Trophoblast cell (in vitro differentiated cells and primary cell): ENCODE measurements around the gene STRN.

Experiments
- DNase-seq, 2 donors: peaks; one replicate each; pipeline ENCODE4 v3.0.0-alpha.2; 2016
- H2AFZ ChIP-seq: 2 replicates; pipeline ENCODE4 v1.6.1; 2013; ENCODE audit warnings: low read length, moderate library complexity, mild to moderate bottlenecking; ENCODE audit not compliant: insufficient read depth, poor library complexity
- H2AK5ac ChIP-seq: 2 replicates; pipeline ENCODE4 v1.6.1; 2013; ENCODE audit warnings: mild to moderate bottlenecking, low read length
- H2BK120ac ChIP-seq: 2 replicates; pipeline ENCODE4 v1.6.1; 2013; ENCODE audit warnings: low read length, mild to moderate bottlenecking, moderate library complexity; ENCODE audit not compliant: insufficient read depth, poor library complexity
- H2BK12ac ChIP-seq: 2 replicates; pipeline ENCODE4 v1.6.1; 2013; ENCODE audit warnings: mild to moderate bottlenecking, low read length, moderate library complexity
- H2BK5ac ChIP-seq: 2 replicates; pipeline ENCODE4 v1.6.1; 2013; ENCODE audit warnings: low read length, low read depth, moderate library complexity, mild to moderate bottlenecking; ENCODE audit not compliant: poor library complexity
- H3K14ac ChIP-seq: 2 replicates; pipeline ENCODE4 v1.6.1; 2013; ENCODE audit warnings: mild to moderate bottlenecking, low read length
- H3K18ac ChIP-seq: 2 replicates; pipeline ENCODE4 v1.6.1; 2013; ENCODE audit warnings: mild to moderate bottlenecking, low read length
- H3K23ac ChIP-seq: 2 replicates; pipeline ENCODE4 v1.6.1; 2013; ENCODE audit warnings: low read length
- H3K27ac ChIP-seq: 2 replicates; pipeline ENCODE4 v1.5.1; 2013; ENCODE audit warnings: low read depth, mild to moderate bottlenecking, inconsistent platforms, low read length, moderate library complexity
- H3K27me3 ChIP-seq: 2 replicates; pipeline ENCODE4 v1.6.1; 2013; ENCODE audit warnings: inconsistent platforms, mild to moderate bottlenecking, low read length, moderate library complexity; ENCODE audit not compliant: insufficient read depth
- H3K36me3 ChIP-seq, 2 experiments: 1 replicate in 1 of 2; 2 replicates in 1 of 2; pipeline ENCODE4 v1.6.1; 2013; ENCODE audit warnings: low read length in 2 of 2, mild to moderate bottlenecking in 2 of 2, moderate library complexity in 1 of 2; ENCODE audit not compliant: insufficient read depth in 2 of 2, control insufficient read depth in 1 of 2
- H3K4ac ChIP-seq: 2 replicates; pipeline ENCODE4 v1.6.1; 2013; ENCODE audit warnings: low read depth, mild to moderate bottlenecking, low read length, moderate library complexity
- H3K4me1 ChIP-seq, 2 experiments: 1 replicate in 1 of 2; 2 replicates in 1 of 2; pipeline ENCODE4 v1.6.1; 2013; ENCODE audit warnings: low read length in 2 of 2, mild to moderate bottlenecking in 2 of 2, moderate library complexity in 1 of 2; ENCODE audit not compliant: insufficient read depth in 2 of 2, control insufficient read depth in 1 of 2
- H3K4me2 ChIP-seq: 2 replicates; pipeline ENCODE4 v1.6.1; 2013; ENCODE audit warnings: inconsistent platforms, mild to moderate bottlenecking, low read length, moderate library complexity
- H3K4me3 ChIP-seq: 2 replicates; pipeline ENCODE4 v1.5.1; 2013; ENCODE audit warnings: mild to moderate bottlenecking, low read depth, low read length, inconsistent platforms
- H3K79me1 ChIP-seq: one replicate; pipeline ENCODE4 v1.6.1; 2013; ENCODE audit warnings: low read length
- H3K79me2 ChIP-seq: 2 replicates; pipeline ENCODE4 v1.6.1; 2013; ENCODE audit warnings: low read length, mild to moderate bottlenecking; ENCODE audit not compliant: control insufficient read depth, insufficient read depth, poor library complexity
- H3K9ac ChIP-seq: 2 replicates; pipeline ENCODE4 v1.6.1; 2013; ENCODE audit warnings: mild to moderate bottlenecking, low read length
- H3K9me3 ChIP-seq: 2 replicates; pipeline ENCODE4 v1.6.1; 2013; ENCODE audit warnings: low read depth, mild to moderate bottlenecking, control low read depth, inconsistent platforms, low read length; ENCODE audit not compliant: insufficient read depth
- H4K12ac ChIP-seq: 2 replicates; pipeline ENCODE4 v1.6.1; 2013; ENCODE audit warnings: low read depth, mild to moderate bottlenecking, low read length, moderate library complexity
- H4K8ac ChIP-seq: 2 replicates; pipeline ENCODE4 v1.6.1; 2013; ENCODE audit warnings: low read depth, mild to moderate bottlenecking, low read length, moderate library complexity
- H4K91ac ChIP-seq: one replicate; pipeline ENCODE4 v1.6.1; 2013; ENCODE audit warnings: low read depth, mild to moderate bottlenecking, low read length, moderate library complexity
- whole genome bisulfite sequencing: extraction: QIAGEN DNeasy Blood & Tissue Kit; methylation state at CpG from one replicate; pipeline ENCODE4 v1.1.7; 2013; ENCODE audit warnings: missing lambda C conversion rate; ENCODE audit not compliant: insufficient read length, insufficient coverage; ENCODE audit errors: extremely low coverage; 5-methylcytosine and 5-hydroxymethylcytosine counted together

The STRN gene

DNA sequence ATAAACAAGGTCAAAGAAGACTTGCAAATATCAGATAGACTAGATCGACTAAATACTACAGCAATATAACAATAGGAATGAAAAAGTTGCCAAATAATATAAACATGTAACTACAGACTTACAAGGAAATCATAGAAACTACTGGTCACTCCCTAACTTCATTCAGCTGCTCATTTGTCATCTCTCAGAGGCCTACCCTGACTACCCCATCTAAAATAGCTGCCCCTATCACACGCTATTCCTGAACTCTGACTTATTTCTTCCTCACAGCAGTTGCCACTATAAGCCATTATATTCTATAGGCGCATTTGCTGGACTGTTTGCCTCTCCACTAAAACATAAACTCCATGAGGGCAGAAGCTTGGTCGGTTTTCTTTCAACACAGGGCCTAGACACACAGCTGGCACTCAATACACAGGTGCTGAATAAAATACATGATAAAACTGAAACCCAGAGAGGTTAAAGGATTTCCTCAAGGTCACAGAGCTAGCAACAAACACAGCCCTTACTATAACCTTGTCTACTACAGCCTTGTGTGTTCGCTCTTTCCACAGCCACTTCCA, 1.8 kb downstream of the STRN start:
- WGBS = no CpG with 5 or more reads among the region's 5 CpGs

DNA sequence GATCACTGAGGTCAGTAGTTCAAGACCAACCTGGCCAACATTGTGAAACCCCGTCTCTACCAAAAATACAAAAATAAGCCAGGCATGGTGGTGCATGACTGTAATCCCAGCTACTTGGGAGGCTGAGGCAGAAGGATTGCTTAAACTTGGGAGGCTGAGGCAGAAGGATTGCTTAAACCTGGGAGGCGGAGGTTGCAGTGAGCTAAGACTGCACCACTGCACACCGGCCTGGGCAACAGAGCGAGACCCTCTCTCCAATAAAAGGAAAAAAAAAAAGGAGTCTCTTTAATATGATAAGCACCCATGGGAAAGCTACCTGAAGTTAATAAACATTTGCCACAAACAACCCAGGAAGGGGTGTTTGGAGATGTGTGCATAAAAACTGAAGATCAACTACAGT, 2.6 kb downstream of the STRN start:
- Histone ChIP-seq H3K36me3 (no peaks in the 10 kb centered on the region), H3K4me3 (no peak overlapping the region), H3K18ac (peak overlapping the region; percentile 82), H3K79me1 (peaks cover 18% of the 10 kb centered on the region), H3K4ac (peak overlapping the region; percentile 56), H3K4me1 (peaks cover 10 to 12% of the 10 kb centered on the region in 2 experiments), H4K12ac (no peak overlapping the region), H3K14ac (no peak overlapping the region), H2AK5ac (no peak overlapping the region), H4K8ac (peak overlapping the region; percentile 63), H3K79me2 (peaks cover 19% of the 10 kb centered on the region), H4K91ac (peak overlapping the region; percentile 75), H3K27ac (peak overlapping the region; percentile 35), H2BK120ac (peak overlapping the region; percentile 78), H3K23ac (no peak overlapping the region), H2AFZ (no peak overlapping the region), H2BK12ac (peak overlapping the region; percentile 42), H3K9ac (no peak overlapping the region), H2BK5ac (peak overlapping the region; percentile 66), H3K4me2 (no peak overlapping the region), H3K9me3 (no peaks in the 10 kb centered on the region), H3K27me3 (no peaks in the 10 kb centered on the region)
- WGBS = no CpG with 5 or more reads among the region's 4 CpGs
- peak in 1 of 2 donors; percentile 21 for DNase-seq

More for the DNA sequence above, 1.8 kb downstream of the STRN start:
- peak overlapping the region; percentile 28 for H3K4me2 ChIP-seq
- H2BK5ac ChIP-seq = no peak overlapping the region
- H4K12ac ChIP-seq = no peak overlapping the region
- H3K4me3 ChIP-seq = no peak overlapping the region
- no peak overlapping the region for H2BK120ac ChIP-seq
- peak; percentile 21 to 54 for DNase-seq
- no peaks in the 10 kb centered on the region for H3K36me3 ChIP-seq
- H3K4ac ChIP-seq = peak overlapping the region; percentile 57
- H2AFZ ChIP-seq = no peak overlapping the region
- H3K14ac ChIP-seq = no peak overlapping the region
- peaks cover 18% of the 10 kb centered on the region for H3K79me1 ChIP-seq
- no peak overlapping the region for H4K8ac ChIP-seq
- H4K91ac ChIP-seq = no peak overlapping the region
- no peak overlapping the region for H2AK5ac ChIP-seq
- no peak overlapping the region for H3K18ac ChIP-seq
- H2BK12ac ChIP-seq = no peak overlapping the region
- H3K4me1 ChIP-seq = peaks cover 10 to 12% of the 10 kb centered on the region in 2 experiments
- H3K9me3 ChIP-seq = no peaks in the 10 kb centered on the region
- no peak overlapping the region for H3K27ac ChIP-seq
- no peak overlapping the region for H3K23ac ChIP-seq
- H3K79me2 ChIP-seq = peaks cover 19% of the 10 kb centered on the region
- no peak overlapping the region for H3K9ac ChIP-seq
- H3K27me3 ChIP-seq = no peaks in the 10 kb centered on the region

DNA sequence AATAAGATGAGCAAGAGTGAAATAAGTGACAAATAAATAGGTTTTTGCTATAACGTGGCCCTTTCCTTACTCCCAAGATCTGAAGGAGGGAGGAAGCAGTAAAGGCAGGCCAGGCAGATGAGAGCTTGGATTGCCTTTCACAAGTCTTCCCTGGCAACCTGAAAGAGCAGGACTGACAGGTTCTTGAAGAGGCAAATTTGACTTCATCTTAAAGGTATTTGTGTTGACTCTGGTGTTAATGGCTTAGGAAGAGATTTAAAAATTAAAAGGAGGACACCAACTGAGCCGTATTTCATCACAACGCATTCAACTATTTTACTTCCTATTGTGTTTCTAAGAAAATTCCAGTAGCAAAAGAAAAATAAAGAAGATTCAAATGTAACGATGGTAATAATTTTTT, 3.2 kb downstream of the STRN start:
- Histone ChIP-seq H2BK5ac (no peak overlapping the region), H2AK5ac (no peak overlapping the region), H3K36me3 (no peaks in the 10 kb centered on the region), H2AFZ (no peak overlapping the region), H3K4me2 (no peak overlapping the region), H4K8ac (no peak overlapping the region), H3K4me1 (peaks cover 10 to 12% of the 10 kb centered on the region in 2 experiments), H3K4ac (no peak overlapping the region), H4K91ac (no peak overlapping the region), H3K18ac (no peak overlapping the region), H3K9ac (no peak overlapping the region), H3K9me3 (no peaks in the 10 kb centered on the region), H2BK12ac (no peak overlapping the region), H3K79me2 (peaks cover 19% of the 10 kb centered on the region), H3K14ac (no peak overlapping the region), H4K12ac (no peak overlapping the region), H2BK120ac (no peak overlapping the region), H3K79me1 (peaks cover 18% of the 10 kb centered on the region), H3K4me3 (no peak overlapping the region), H3K27me3 (no peaks in the 10 kb centered on the region), H3K27ac (peak overlapping the region; percentile 59), H3K23ac (no peak overlapping the region)
- peak; percentile 89 to 94 for DNase-seq
- WGBS = no CpG with 5 or more reads among the region's 4 CpGs

DNA sequence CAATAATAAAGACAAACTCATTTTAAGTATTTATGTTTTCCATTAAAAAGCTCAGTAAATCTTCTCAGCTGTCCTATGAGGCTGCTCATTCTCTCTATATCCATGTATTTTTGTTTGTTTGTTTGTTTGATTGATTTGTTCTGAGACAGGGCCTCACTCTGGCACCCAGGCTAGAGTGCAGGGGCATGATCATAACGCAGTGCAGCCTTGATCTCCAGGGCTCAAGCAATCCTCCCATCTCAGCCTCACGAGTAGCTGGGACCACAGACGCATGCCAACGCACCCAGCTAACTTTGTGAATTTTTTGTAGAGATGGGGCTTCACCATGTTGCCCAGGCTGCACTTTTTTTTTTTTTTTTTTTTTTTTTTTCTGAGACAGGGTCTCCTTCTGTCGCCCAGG, 5.6 kb downstream of the STRN start:
- no CpG with 5 or more reads among the region's 5 CpGs for WGBS
- no peak overlapping the region for H4K8ac ChIP-seq
- no peak overlapping the region for H3K14ac ChIP-seq
- H3K79me2 ChIP-seq = peaks cover 10% of the 10 kb centered on the region
- no peak overlapping the region for H4K12ac ChIP-seq
- H2BK120ac ChIP-seq = no peak overlapping the region
- H3K23ac ChIP-seq = no peak overlapping the region
- H3K9me3 ChIP-seq = no peaks in the 10 kb centered on the region
- peak overlapping the region; percentile 81 for H3K4ac ChIP-seq
- no peak overlapping the region for H2BK5ac ChIP-seq
- H4K91ac ChIP-seq = no peak overlapping the region
- no peak overlapping the region for H3K27ac ChIP-seq
- H3K9ac ChIP-seq = no peak overlapping the region
- no peak overlapping the region for H2BK12ac ChIP-seq
- no peak overlapping the region for H3K4me2 ChIP-seq
- H3K4me1 ChIP-seq = peaks cover 10% of the 10 kb centered on the region in 2 experiments
- H3K27me3 ChIP-seq = no peaks in the 10 kb centered on the region
- no peak overlapping the region for H2AFZ ChIP-seq
- no peak overlapping the region for H3K18ac ChIP-seq
- no peak overlapping the region for H3K4me3 ChIP-seq
- peaks cover 10% of the 10 kb centered on the region for H3K79me1 ChIP-seq
- H3K36me3 ChIP-seq = no peaks in the 10 kb centered on the region
- DNase-seq = no peak
- no peak overlapping the region for H2AK5ac ChIP-seq
